ENCODE measurements around the gene OR4E2.
"Not testable (repeated sequence)": the region's sequence is repeated elsewhere in the genome, so short reads cannot be mapped to it uniquely, and the experiment has no call there.

The OR4E2 gene

GRCh38 chr14:21653331-21653885 lies at the start of gene OR4E2:
OR4E2 (plus strand) TSS chr14:21653835; CDS start chr14:21665083, 11,248 bp downstream.
- DNase-seq (ENCODE audit: low read depth in 2 of 2), result no peak

GRCh38 chr14:21612324-21612723 lies 41.3 kb upstream of the OR4E2 start:
- no peak for DNase-seq (ENCODE audit: low read depth in 2 of 2)

- DNase-seq (ENCODE audit: low read depth in 2 of 2), result no peak
Observed at GRCh38 chr14:21614240-21614639, 39.4 kb upstream of the OR4E2 start.

- DNase-seq (ENCODE audit: low read depth in 2 of 2), result no peak
Observed at GRCh38 chr14:21617614-21618013, 36.0 kb upstream of the OR4E2 start.

- DNase-seq (ENCODE audit: low read depth in 2 of 2), result no peak
Observed at GRCh38 chr14:21626491-21627230, 27.0 kb upstream of the OR4E2 start.

GRCh38 chr14:21630503-21630902 lies 23.1 kb upstream of the OR4E2 start:
- DNase-seq (ENCODE audit: low read depth in 2 of 2), result not testable (repeated sequence)

GRCh38 chr14:21631084-21631483 lies 22.6 kb upstream of the OR4E2 start:
- no peak for DNase-seq (ENCODE audit: low read depth in 2 of 2)

- no peak for DNase-seq (ENCODE audit: low read depth in 2 of 2)
Observed at GRCh38 chr14:21634840-21635239, 18.8 kb upstream of the OR4E2 start, which contains the start of gene OR10G2. OR10G2 (minus strand) TSS chr14:21634940; CDS start chr14:21634842, 98 bp downstream.

- DNase-seq (ENCODE audit: low read depth in 2 of 2), result no peak
Observed at GRCh38 chr14:21642683-21643082, 11.0 kb upstream of the OR4E2 start.

- no peak for DNase-seq (ENCODE audit: low read depth in 2 of 2)
Observed at GRCh38 chr14:21643407-21643806, 10.2 kb upstream of the OR4E2 start.

- DNase-seq (ENCODE audit: low read depth in 2 of 2), result no peak
Observed at GRCh38 chr14:21647380-21647779, 6.3 kb upstream of the OR4E2 start.

- DNase-seq (ENCODE audit: low read depth in 2 of 2), result no peak
Observed at GRCh38 chr14:21652209-21652808, 1.3 kb upstream of the OR4E2 start.

GRCh38 chr14:21654215-21654614 lies 580 bp downstream of the OR4E2 start:
- DNase-seq (ENCODE audit: low read depth in 2 of 2), result no peak

GRCh38 chr14:21656980-21657379 lies 3.3 kb downstream of the OR4E2 start:
- no peak for DNase-seq (ENCODE audit: low read depth in 2 of 2)

- DNase-seq (ENCODE audit: low read depth in 2 of 2), result no peak
Observed at GRCh38 chr14:21668377-21668776, 14.7 kb downstream of the OR4E2 start.

- no peak for DNase-seq (ENCODE audit: low read depth in 2 of 2)
Observed at GRCh38 chr14:21669284-21669683, 15.6 kb downstream of the OR4E2 start.

- DNase-seq (ENCODE audit: low read depth in 2 of 2), result no peak
Observed at GRCh38 chr14:21671371-21671770, 17.7 kb downstream of the OR4E2 start.

GRCh38 chr14:21672116-21672515 lies 18.5 kb downstream of the OR4E2 start:
- DNase-seq (ENCODE audit: low read depth in 2 of 2), result no peak

GRCh38 chr14:21673718-21674117 lies 20.1 kb downstream of the OR4E2 start, which contains the start of gene OR4E1:
OR4E1 (minus strand) TSS chr14:21673818; CDS start chr14:21670935, 2,883 bp downstream.
- no peak for DNase-seq (ENCODE audit: low read depth in 2 of 2)

GRCh38 chr14:21675566-21675965 lies 21.9 kb downstream of the OR4E2 start:
- no peak for DNase-seq (ENCODE audit: low read depth in 2 of 2)

- no peak for DNase-seq (ENCODE audit: low read depth in 2 of 2)
Observed at GRCh38 chr14:21680072-21680471, 26.4 kb downstream of the OR4E2 start.

GRCh38 chr14:21686468-21686867 lies 32.8 kb downstream of the OR4E2 start:
- DNase-seq (ENCODE audit: low read depth in 2 of 2), result no peak

GRCh38 chr14:21694425-21694824 lies 40.8 kb downstream of the OR4E2 start:
- no peak for DNase-seq (ENCODE audit: low read depth in 2 of 2)

Data from stimulated activated CD8-positive, alpha-beta memory T cell treated with anti-CD3 and anti-CD28 coated beads, Interleukin-15, amount 100 ng/mL, for 4 hours (primary cell).